ENCODE results near the gene OSTN. TPM values are rescaled to one million over a fixed set of nuclear protein-coding genes. Genes with fewer than 3 reads are reported as not detected.

Gene OSTN
- total and polyA plus RNA-seq, 2 of the 13 experiments (the other 11 are each of a cell fraction or from before 2014, with no cell fraction given): not detected

- BruUV-seq (replicated peaks): no TSS peak
- no peaks in the 10 kb centered on the region for H4K20me1 ChIP-seq (ENCODE audit: insufficient read depth, low read length)
- H3K27ac ChIP-seq (ENCODE audit: extremely low read length, insufficient read depth, low read length): no peak overlapping the region
- no peak overlapping the region for H3K4me3 ChIP-seq (replicated peaks in 1 of 3; ENCODE audit: insufficient read depth in 1 of 3, low read depth in 2 of 3, low read length in 3 of 3)
- TF ChIP-seq IRX3 (CRISPR knock-in tag; IDR thresholded peaks at IDR 0.05; ENCODE audit: borderline replicate concordance, low read depth): no peak
- no peak for TF ChIP-seq ATM (IDR thresholded peaks at IDR 0.05; ENCODE audit: borderline replicate concordance)
- TF ChIP-seq ZNF414 (CRISPR knock-in tag; IDR thresholded peaks at IDR 0.05): no peak
- no peak for TF ChIP-seq MAFG (CRISPR knock-in tag; IDR thresholded peaks at IDR 0.05)
- no peak for TF ChIP-seq ATAD3A (CRISPR knock-in tag; IDR thresholded peaks at IDR 0.05)
- no peak for TF ChIP-seq ZFY (CRISPR knock-in tag; IDR thresholded peaks at IDR 0.05)
- TF ChIP-seq ZNF556 (CRISPR knock-in tag; IDR thresholded peaks at IDR 0.05; ENCODE audit: borderline replicate concordance): no peak
- no peak for TF ChIP-seq ONECUT2 (CRISPR knock-in tag; IDR thresholded peaks at IDR 0.05)
- TF ChIP-seq ZNF709 (CRISPR knock-in tag; IDR thresholded peaks at IDR 0.05): no peak
- no peak for TF ChIP-seq PATZ1 (CRISPR knock-in tag; IDR thresholded peaks at IDR 0.05)
- no peak for TF ChIP-seq ZNF160 (CRISPR knock-in tag; IDR thresholded peaks at IDR 0.05)
- TF ChIP-seq ZNF230 (CRISPR knock-in tag; IDR thresholded peaks at IDR 0.05): no peak
- H2AFZ ChIP-seq (ENCODE audit: low read length): no peak overlapping the region
- FAIRE-seq (no peak), ATAC-seq (no peak), DNase-seq (ENCODE audit: low spot score) (no peak)
- H3K27me3 ChIP-seq (ENCODE audit: control insufficient read depth in 1 of 2, insufficient read depth in 2 of 2, low read length in 2 of 2): no peaks in the 10 kb centered on the region; a peak in 1 of 5 replicates
- H3K4me2 ChIP-seq (ENCODE audit: low read depth, low read length): no peak overlapping the region
- H3K36me3 ChIP-seq (replicated peaks in 1 of 2; ENCODE audit: control insufficient read depth in 1 of 2, insufficient read depth in 2 of 2, low read length in 2 of 2): no peaks in the 10 kb centered on the region
- in situ Hi-C loops (cut with HindIII; ENCODE audit: extremely low pct_ligation_motif_present, low pct_unique_long_range_greater_than_20kb): no loop called here
- H3K79me2 ChIP-seq (ENCODE audit: insufficient read depth, low read length): no peaks in the 10 kb centered on the region
- H3K9me3 ChIP-seq (ENCODE audit: low read length): no peaks in the 10 kb centered on the region; the same call in 1 of the 2 replicates
- H3K4me1 ChIP-seq (ENCODE audit: insufficient read depth, low read length): no peaks in the 10 kb centered on the region
- ChIA-PET CTCF (ENCODE audit: low intra/inter-chr PET ratio, low total read pairs) (no interaction called here), POLR2A (no interaction called here)
- intact Hi-C loops (cut with micrococcal nuclease; ENCODE audit: unreplicated experiment): no loop called here
- WGBS (ENCODE audit: low lambda C conversion rate): 80% methylated on average over 1 of the region's 1 CpG
- H3K9ac ChIP-seq (ENCODE audit: insufficient read depth, low read depth, low read length): no peak overlapping the region
Observed at GRCh38 chr3:191165802-191166201, 33.2 kb upstream of the OSTN start.

Data from HepG2 (cell line).